CD14-positive monocyte (primary cell): ENCODE measurements around the gene CHAF1A. TPM values are rescaled to one million over a fixed set of nuclear protein-coding genes. Genes with fewer than 3 reads are reported as not detected.

Experiments
- DNase-seq, 3 donors: peaks; one replicate each; pipeline ENCODE4 v3.0.0-alpha.2; 2011 to 2022
- H2AFZ ChIP-seq: 2 replicates; pipeline ENCODE4 v1.6.0; 2012; ENCODE audit warnings: mild to moderate bottlenecking, low read depth, low read length, inconsistent platforms; ENCODE audit not compliant: insufficient read depth, poor library complexity, severe bottlenecking
- H3K27ac ChIP-seq, 2 donors: 1 replicate in 1 of 2; 2 replicates in 1 of 2; pipeline ENCODE4 v1.5.1; 2012 to 2013; ENCODE audit warnings: low read length in 2 of 2, control low read depth in 1 of 2, inconsistent platforms in 1 of 2, low read depth in 1 of 2, mild to moderate bottlenecking in 1 of 2
- H3K27me3 ChIP-seq, 2 donors: one replicate each; pipeline versions ENCODE4 v1.6.0 to v1.6.1; 2011 to 2013; ENCODE audit warnings: low read length in 2 of 2; ENCODE audit not compliant: control insufficient read depth in 2 of 2, insufficient read depth in 2 of 2
- H3K36me3 ChIP-seq, 2 donors: replicated peaks in 1 of 2; 1 replicate in 1 of 2; 2 replicates in 1 of 2; pipeline versions ENCODE4 v1.5.1 to v1.6.1; 2012 to 2013; ENCODE audit warnings: low read length in 2 of 2, control low read depth in 1 of 2, inconsistent platforms in 1 of 2, mild to moderate bottlenecking in 1 of 2; ENCODE audit not compliant: insufficient read depth in 2 of 2, control insufficient read depth in 1 of 2
- H3K4me1 ChIP-seq, 2 donors: 1 replicate in 1 of 2; 2 replicates in 1 of 2; pipeline versions ENCODE4 v1.5.1 to v1.6.1; 2012 to 2013; ENCODE audit warnings: low read length in 2 of 2, control low read depth in 1 of 2, inconsistent platforms in 1 of 2, mild to moderate bottlenecking in 1 of 2, moderate library complexity in 1 of 2; ENCODE audit not compliant: insufficient read depth in 2 of 2, control insufficient read depth in 1 of 2
- H3K4me2 ChIP-seq: replicated peaks from 2 replicates; pipeline ENCODE3; 2012; ENCODE audit warnings: low read length, moderate library complexity, mild to moderate bottlenecking; ENCODE audit not compliant: poor library complexity, severe bottlenecking; ENCODE audit errors: extremely low read depth
- H3K4me3 ChIP-seq, 3 experiments: fragments of 200-600 bp in 1 of 3; sonication (generic) in 1 of 3; replicated peaks in 1 of 3; 1 replicate in 2 of 3; 2 replicates in 1 of 3; pipeline ENCODE4 v1.5.1; 2011 to 2013; ENCODE audit warnings: low read length in 3 of 3, mild to moderate bottlenecking in 3 of 3, control low read depth in 2 of 3, low read depth in 2 of 3, inconsistent platforms in 1 of 3, moderate library complexity in 1 of 3
- H3K79me2 ChIP-seq: 2 replicates; pipeline ENCODE4 v1.6.0; 2012; ENCODE audit warnings: mild to moderate bottlenecking, control low read depth, inconsistent platforms, low read length, moderate library complexity; ENCODE audit not compliant: insufficient read depth
- H3K9ac ChIP-seq: 2 replicates; pipeline ENCODE4 v1.6.0; 2017; ENCODE audit warnings: low read length, mild to moderate bottlenecking; ENCODE audit not compliant: insufficient read depth, poor library complexity, severe bottlenecking
- H3K9me3 ChIP-seq, 2 donors: replicated peaks in 1 of 2; 1 replicate in 1 of 2; 2 replicates in 1 of 2; pipeline versions ENCODE4 v1.5.1 to v1.6.1; 2012 to 2013; ENCODE audit warnings: low read length in 2 of 2, control low read depth in 1 of 2; ENCODE audit not compliant: control insufficient read depth in 1 of 2, insufficient read depth in 1 of 2
- H4K20me1 ChIP-seq: 2 replicates; pipeline ENCODE4 v1.6.0; 2012; ENCODE audit warnings: mild to moderate bottlenecking, low read length, control low read depth, moderate library complexity; ENCODE audit not compliant: insufficient read depth
- H3K27ac Mint-ChIP-seq, 7 donors: one replicate each; pipeline ENCODE4 v1.8.0; 2020; ENCODE audit warnings: mild to moderate bottlenecking in 7 of 7, mixed read lengths in 7 of 7, moderate library complexity in 6 of 7, inconsistent platforms in 2 of 7
- H3K27me3 Mint-ChIP-seq, 3 donors: one replicate each; pipeline ENCODE4 v1.8.0; 2021 to 2022; ENCODE audit warnings: low read depth in 3 of 3, mild to moderate bottlenecking in 3 of 3, mixed read lengths in 3 of 3, moderate library complexity in 3 of 3, inconsistent platforms in 1 of 3
- H3K36me3 Mint-ChIP-seq, 2 donors: one replicate each; pipeline ENCODE4 v1.8.0; 2020; ENCODE audit warnings: mixed read lengths in 2 of 2, inconsistent platforms in 1 of 2, mild to moderate bottlenecking in 1 of 2
- H3K4me1 Mint-ChIP-seq: one replicate; pipeline ENCODE4 v1.8.0; 2020; ENCODE audit warnings: mild to moderate bottlenecking, mixed read lengths
- H3K4me3 Mint-ChIP-seq, 2 donors: one replicate each; pipeline ENCODE4 v1.8.0; 2020; ENCODE audit warnings: mild to moderate bottlenecking in 2 of 2, mixed read lengths in 2 of 2, moderate library complexity in 1 of 2
- H3K9me3 Mint-ChIP-seq, 7 donors: one replicate each; pipeline ENCODE4 v1.8.0; 2020 to 2022; ENCODE audit warnings: mixed read lengths in 7 of 7, mild to moderate bottlenecking in 6 of 7, moderate library complexity in 6 of 7, inconsistent platforms in 2 of 7
- CTCF ChIP-seq: fragments of 200-600 bp; IDR thresholded peaks from one replicate; pipeline ENCODE4 v1.8.0; 2022; ENCODE audit warnings: antibody characterized with exemption, mild to moderate bottlenecking
- WGBS: methylation state at CpG from one replicate; pipeline ENCODE4 v1.1.5; 2013; ENCODE audit warnings: missing lambda C conversion rate; ENCODE audit not compliant: insufficient coverage; 5-methylcytosine and 5-hydroxymethylcytosine counted together
- intact Hi-C, 2 donors: fragments of 100-400 bp; cut with micrococcal nuclease; formaldehyde crosslinking; loops; one replicate each; pipeline versions ENCODE4 v1.15.0 to v1.15.1; 2023
- polyA plus RNA-seq, 3 donors: library from polyadenylated mRNA; depleted of rRNA in 1 of 3; unstranded in 2 of 3; stranded (reverse) in 1 of 3; fragments of 300-500 nt in 2 of 3; fragments of >200 nt in 1 of 3; fragmentation: Illumina TruSeq in 2 of 3; gene quantifications; 1 replicate in 2 of 3; 2 replicates in 1 of 3; pipeline ENCODE4 v1.2.3, GENCODE V29; 2012 to 2021

Gene CHAF1A
- polyA plus RNA-seq, 3 donors = 4.4 to 26.4 (median 5.4) TPM

GRCh38 chr19:4366666-4367335, 35.6 kb upstream of the CHAF1A start:
- no peaks in the 10 kb centered on the region for H3K27me3 Mint-ChIP-seq
- intact Hi-C loops = no loop called here
- no peak overlapping the region for H3K4me3 ChIP-seq

GRCh38 chr19:4367336-4367723, 35.1 kb upstream of the CHAF1A start:
- no peak overlapping the region for H3K4me3 ChIP-seq
- peaks cover 38 to 42% of the 10 kb centered on the region in 2 donors for H3K4me1 ChIP-seq
- H3K9ac ChIP-seq = no peak overlapping the region
- peak overlapping the region in 2 of 7 donors; percentile 82 to 87 for H3K27ac Mint-ChIP-seq
- no peaks in the 10 kb centered on the region for H3K9me3 Mint-ChIP-seq
- peaks cover 44% of the 10 kb centered on the region for H3K4me1 Mint-ChIP-seq
- DNase-seq = no peak
- H3K27ac ChIP-seq = peak overlapping the region in 1 of 2 donors; percentile 60
- H4K20me1 ChIP-seq = peaks cover 91% of the 10 kb centered on the region
- no peaks in the 10 kb centered on the region for H3K27me3 Mint-ChIP-seq
- peaks cover 33 to 46% of the 10 kb centered on the region in 2 donors for H3K36me3 ChIP-seq
- no peak overlapping the region for H3K4me2 ChIP-seq
- no peaks in the 10 kb centered on the region for H3K27me3 ChIP-seq
- no peak overlapping the region for H2AFZ ChIP-seq
- H3K9me3 ChIP-seq = no peaks in the 10 kb centered on the region
- H3K4me3 Mint-ChIP-seq = no peak overlapping the region
- intact Hi-C loops = no loop called here
- H3K79me2 ChIP-seq = peaks cover 50% of the 10 kb centered on the region
- H3K36me3 Mint-ChIP-seq = peaks cover 43 to 71% of the 10 kb centered on the region in 2 donors
- whole genome bisulfite sequencing = 95% methylated on average over 9 of the region's 10 CpGs
- TF ChIP-seq CTCF = no peak

More at GRCh38 chr19:4366666-4367335, 35.6 kb upstream of the CHAF1A start:
- Histone ChIP-seq H3K9ac (no peak overlapping the region), H3K27me3 (no peaks in the 10 kb centered on the region), H3K36me3 (peaks cover 39 to 51% of the 10 kb centered on the region in 2 donors), H3K4me2 (no peak overlapping the region), H3K9me3 (no peaks in the 10 kb centered on the region), H3K4me1 (peaks cover 38 to 42% of the 10 kb centered on the region in 2 donors), H3K27ac (no peak overlapping the region), H3K79me2 (peaks cover 45% of the 10 kb centered on the region), H4K20me1 (peaks cover 89% of the 10 kb centered on the region), H2AFZ (no peak overlapping the region)
- 96% methylated on average over 7 of the region's 16 CpGs for WGBS
- TF ChIP-seq CTCF = no peak
- Mint-ChIP-seq H3K27ac (peak overlapping the region in 4 of 7 donors; percentile 41 to 76 (median 58)), H3K9me3 (no peaks in the 10 kb centered on the region), H3K36me3 (peaks cover 46 to 71% of the 10 kb centered on the region in 2 donors), H3K4me3 (no peak overlapping the region), H3K4me1 (peaks cover 41% of the 10 kb centered on the region)
- DNase-seq = no peak
